K562 (cell line): ENCODE data around the gene EXOC3L1. TPM values are rescaled to one million over a fixed set of nuclear protein-coding genes. Genes with fewer than 3 reads are reported as not detected.

ENCODE experiments used
- ATAC-seq: fragments of 200-7000 bp; cut with Tn5 transposase; 3 replicates; pipeline ENCODE4 v1.9.1; 2020; ENCODE audit warnings: moderate library complexity
- BruUV-seq: library from RNA; stranded (reverse); fragments of 400-500 nt; replicated peaks from 2 replicates; lab custom pipeline; 2021; lab: Mats Ljungman, UMichigan
- CTCF ChIA-PET: fragments of 300-600 bp; formaldehyde crosslinking; extraction: SDS; loops from one replicate; lab custom pipeline; 2021; ENCODE audit warnings: low intra/inter-chr PET ratio; lab: Yijun Ruan, JAX
- POLR2A ChIA-PET: fragments of 300-600, 350-650 bp; sonication (Branson Sonifier 250); formaldehyde crosslinking; extraction: SDS; loops from one replicate; lab custom pipeline; 2021; ENCODE audit warnings: antibody characterized with exemption, inconsistent platforms; lab: Yijun Ruan, JAX
- DNase-seq, 4 experiments: peaks; one replicate each; pipeline versions ENCODE4 v3.0.0 to v3.0.0-alpha.2; 2011 to 2018; ENCODE audit warnings: low spot score in 3 of 4, mixed read lengths in 3 of 4; ENCODE audit errors: extremely low read depth in 1 of 4
- FAIRE-seq: peaks from 2 replicates; lab custom pipeline; 2011; peaks lifted over from hg19 to GRCh38; lab: Jason Lieb, UNC
- H2AFZ ChIP-seq: 2 replicates; pipeline ENCODE4 v1.6.0; 2011; ENCODE audit warnings: low read depth, low read length, control low read depth, inconsistent platforms
- H3K27ac ChIP-seq: fragments of 200-600 bp; 3 replicates; pipeline ENCODE4 v1.8.0; 2011; ENCODE audit warnings: low read depth, mild to moderate bottlenecking, control low read depth, inconsistent platforms, low read length, moderate library complexity, mixed read lengths; ENCODE audit errors: extremely low read depth
- H3K27me3 ChIP-seq, 2 experiments: fragments of 300-600 bp in 1 of 2; 2 replicates in 1 of 2; 3 replicates in 1 of 2; pipeline versions ENCODE4 v1.6.0 to v1.8.0; 2011; ENCODE audit warnings: inconsistent platforms in 2 of 2, low read length in 2 of 2, mild to moderate bottlenecking in 1 of 2, mixed read lengths in 1 of 2, moderate library complexity in 1 of 2; ENCODE audit not compliant: control insufficient read depth in 2 of 2, insufficient read depth in 2 of 2
- H3K36me3 ChIP-seq: fragments of 300-600 bp; 3 replicates; pipeline ENCODE4 v1.8.0; 2011; ENCODE audit warnings: mild to moderate bottlenecking, low read length, inconsistent platforms; ENCODE audit not compliant: control insufficient read depth, insufficient read depth
- H3K4me1 ChIP-seq, 2 experiments: fragments of 200-600 bp in 1 of 2; replicated peaks in 1 of 2; 2 replicates in 1 of 2; 3 replicates in 1 of 2; pipeline versions ENCODE4 v1.5.1 to v1.8.0; 2011; ENCODE audit warnings: inconsistent platforms in 2 of 2, low read length in 2 of 2, mild to moderate bottlenecking in 1 of 2, mixed read lengths in 1 of 2, moderate library complexity in 1 of 2; ENCODE audit not compliant: control insufficient read depth in 2 of 2, insufficient read depth in 2 of 2
- H3K4me2 ChIP-seq: 2 replicates; pipeline ENCODE4 v1.6.1; 2011; ENCODE audit warnings: low read length, control low read depth, inconsistent platforms, mixed read lengths; ENCODE audit not compliant: insufficient read depth
- H3K4me3 ChIP-seq: fragments of 200-600 bp; sonication (generic), shearing (Covaris generic); 2 replicates; pipeline ENCODE4 v1.5.1; 2016; ENCODE audit warnings: control low read depth, inconsistent platforms
- H3K79me2 ChIP-seq: fragments of 200-600 bp; 3 replicates; pipeline ENCODE4 v1.8.0; 2011; ENCODE audit warnings: low read length, inconsistent platforms; ENCODE audit not compliant: control insufficient read depth, insufficient read depth
- H3K9ac ChIP-seq, 2 experiments: 2 replicates each; pipeline versions ENCODE4 v1.6.0 to v1.6.1; 2011; ENCODE audit warnings: low read depth in 2 of 2, low read length in 2 of 2, control low read depth in 1 of 2, inconsistent platforms in 1 of 2, mild to moderate bottlenecking in 1 of 2, mixed read lengths in 1 of 2; ENCODE audit not compliant: insufficient read depth in 1 of 2
- H3K9me1 ChIP-seq: one replicate; pipeline ENCODE4 v1.6.0; 2011; ENCODE audit warnings: inconsistent platforms, mild to moderate bottlenecking, low read length, moderate library complexity; ENCODE audit not compliant: control insufficient read depth, insufficient read depth
- H3K9me3 ChIP-seq: replicated peaks from 2 replicates; pipeline ENCODE4 v1.5.1; 2011; ENCODE audit warnings: low read depth, low read length, inconsistent platforms; ENCODE audit not compliant: control insufficient read depth, insufficient read depth
- H4K20me1 ChIP-seq: replicated peaks from 2 replicates; pipeline ENCODE4 v1.6.1; 2011; ENCODE audit warnings: low read length, inconsistent platforms, mixed read lengths; ENCODE audit not compliant: control insufficient read depth, insufficient read depth
- BCL6 ChIP-seq: fragments of 250-450 bp; sonication (Bioruptor Pico); IDR thresholded peaks from 2 replicates; pipeline ENCODE4 v1.4.0; 2020
- CBFA2T2 ChIP-seq: fragments of 450-650 bp; conservative IDR thresholded peaks from 2 replicates; pipeline ENCODE4 v1.6.1; 2017; ENCODE audit warnings: mild to moderate bottlenecking
- COPS2 ChIP-seq: fragments of 450-650 bp; conservative IDR thresholded peaks from 2 replicates; pipeline ENCODE4 v1.6.1; 2016; ENCODE audit warnings: mild to moderate bottlenecking, moderate library complexity
- ELF1 ChIP-seq: fragments of 200-800 bp; sonication (Bioruptor generic); IDR thresholded peaks from 2 replicates; pipeline ENCODE4 v1.6.1; 2016; ENCODE audit warnings: missing genetic modification characterization, missing compliant biosample characterization
- NFIX ChIP-seq: fragments of 250-450 bp; sonication (Bioruptor Pico); IDR thresholded peaks from 2 replicates; pipeline ENCODE4 v1.4.0; 2020; ENCODE audit warnings: low read depth, mild to moderate bottlenecking, moderate library complexity
- NR3C1 ChIP-seq: sonication (generic); formaldehyde crosslinking; IDR thresholded peaks from 2 replicates; pipeline ENCODE4 v1.8.1; 2022; ENCODE audit warnings: missing genetic modification reagents
- NRF1 ChIP-seq, 2 experiments: fragments of 450-650 bp; IDR thresholded peaks in 1 of 2; conservative IDR thresholded peaks in 1 of 2; 2 replicates each; pipeline ENCODE4 v1.6.1; 2014; ENCODE audit warnings: mild to moderate bottlenecking in 2 of 2
- PHF21A ChIP-seq: fragments of 450-650 bp; IDR thresholded peaks from 2 replicates; pipeline ENCODE4 v1.6.1; 2017; ENCODE audit warnings: low read depth, borderline replicate concordance
- POLR2H ChIP-seq: IDR thresholded peaks from 2 replicates; pipeline ENCODE4 v1.6.1; 2016; ENCODE audit warnings: missing genetic modification characterization, low read depth, mild to moderate bottlenecking, control low read depth, missing compliant biosample characterization, moderate library complexity
- RFX1 ChIP-seq: fragments of 450-650 bp; IDR thresholded peaks from 2 replicates; pipeline ENCODE4 v1.6.1; 2016; ENCODE audit warnings: mild to moderate bottlenecking, moderate library complexity
- SMARCA4 ChIP-seq: fragments of 450-650 bp; IDR thresholded peaks from 2 replicates; pipeline ENCODE4 v1.6.1; 2016
- SMARCB1 ChIP-seq: IDR thresholded peaks from 2 replicates; pipeline ENCODE4 v1.6.1; 2011; ENCODE audit warnings: improper control_type of control experiment, low read depth; ENCODE audit not compliant: insufficient read length
- SMC3 ChIP-seq: conservative IDR thresholded peaks from 2 replicates; pipeline ENCODE4 v1.6.1; 2011; ENCODE audit warnings: low read depth, low read length, improper control_type of control experiment; ENCODE audit not compliant: insufficient read depth
- U2AF1 ChIP-seq: fragments of 200-400 bp; formaldehyde crosslinking; optimal IDR thresholded peaks from 2 replicates; pipeline ENCODE3; 2017; ENCODE audit warnings: mild to moderate bottlenecking, low read depth, low read length, moderate library complexity
- ZNF282 ChIP-seq: sonication (generic); formaldehyde crosslinking; IDR thresholded peaks from 2 replicates; pipeline ENCODE4 v1.8.1; 2023; ENCODE audit warnings: missing genetic modification reagents
- ZNF316 ChIP-seq: fragments of 450-650 bp; IDR thresholded peaks from 2 replicates; pipeline ENCODE4 v1.6.1; 2016
- ZNF586 ChIP-seq: fragments of 450-650 bp; formaldehyde crosslinking; conservative IDR thresholded peaks from 2 replicates; pipeline ENCODE4 v1.4.0; 2020; ENCODE audit warnings: mild to moderate bottlenecking, moderate library complexity
- WGBS: fragments of 100-300 bp; shearing (Covaris generic); methylation state at CpG from one replicate; pipeline ENCODE4 v1.1.6; 2016; ENCODE audit warnings: low coverage, mixed read lengths; ENCODE audit not compliant: insufficient coverage; ENCODE audit errors: missing lambda C conversion rate; 5-methylcytosine and 5-hydroxymethylcytosine counted together
- in situ Hi-C: fragments of 300-500 bp; cut with MboI; formaldehyde crosslinking; loops from 4 replicates; pipeline ENCODE4 v1.15.0; 2018; ENCODE audit warnings: inconsistent platforms, mixed read lengths
- intact Hi-C: fragments of 100-400 bp; cut with micrococcal nuclease; formaldehyde crosslinking; loops from 2 replicates; pipeline ENCODE4 v1.14.2; 2022
- polyA plus RNA-seq, 8 experiments: library from polyadenylated mRNA; depleted of rRNA in 4 of 8; stranded (reverse) in 5 of 8; unstranded in 3 of 8; fragments of >200 nt; fragmentation: Nextera tagmentation in 2 of 8; fragmentation: Illumina TruSeq in 1 of 8; extraction: Ambion mirVana in 2 of 8; extraction: Trizol in 1 of 8; gene quantifications; 2 replicates each; pipeline versions ENCODE4 v1.2.1 to v1.2.3, GENCODE V29; 2011 to 2014; ENCODE audit warnings: inconsistent platforms in 1 of 8, missing spikeins in 1 of 8
- total RNA-seq, 7 experiments: library from RNA; depleted of rRNA in 6 of 7; stranded (reverse); fragments of >200 nt in 6 of 7; fragmentation: Illumina TruSeq in 2 of 7; extraction: Trizol in 2 of 7; gene quantifications; 2 replicates each; pipeline versions ENCODE4 v1.2.1 to v1.2.3, GENCODE V29; 2011 to 2021; ENCODE audit warnings: low replicate concordance in 1 of 7
- TF ChIP-seq, protein P1 (sequence below), 3 experiments: IDR thresholded peaks in 2 of 3; conservative IDR thresholded peaks in 1 of 3; 2 replicates each; pipeline ENCODE4 v1.5.1; 2011 to 2012; ENCODE audit warnings: low read length in 3 of 3, mild to moderate bottlenecking in 3 of 3, control low read depth in 2 of 3, improper control_type of control experiment in 1 of 3, inconsistent platforms in 1 of 3, low read depth in 1 of 3, mixed read lengths in 1 of 3, moderate library complexity in 1 of 3; ENCODE audit not compliant: insufficient read depth in 2 of 3
- TF ChIP-seq, protein P2 (sequence below): fragments of 200-800 bp; sonication (Bioruptor generic); IDR thresholded peaks from 2 replicates; pipeline ENCODE4 v1.6.1; 2017; ENCODE audit warnings: missing genetic modification characterization, missing compliant biosample characterization
- TF ChIP-seq, protein P3 (sequence below), 2 experiments: fragments of 450-650 bp in 1 of 2; sonication (generic) in 1 of 2; formaldehyde crosslinking in 1 of 2; IDR thresholded peaks in 1 of 2; conservative IDR thresholded peaks in 1 of 2; 2 replicates each; pipeline versions ENCODE4 v1.6.1 to v1.8.1; 2016 to 2023; ENCODE audit warnings: mild to moderate bottlenecking in 2 of 2, moderate library complexity in 2 of 2, inconsistent platforms in 1 of 2, missing genetic modification reagents in 1 of 2

EXOC3L1 gene
- total and polyA plus RNA-seq, 9 of the 15 experiments (the other 6 are each of a cell fraction or from before 2014, with no cell fraction given): 0.08 TPM; not detected in 8

DNA sequence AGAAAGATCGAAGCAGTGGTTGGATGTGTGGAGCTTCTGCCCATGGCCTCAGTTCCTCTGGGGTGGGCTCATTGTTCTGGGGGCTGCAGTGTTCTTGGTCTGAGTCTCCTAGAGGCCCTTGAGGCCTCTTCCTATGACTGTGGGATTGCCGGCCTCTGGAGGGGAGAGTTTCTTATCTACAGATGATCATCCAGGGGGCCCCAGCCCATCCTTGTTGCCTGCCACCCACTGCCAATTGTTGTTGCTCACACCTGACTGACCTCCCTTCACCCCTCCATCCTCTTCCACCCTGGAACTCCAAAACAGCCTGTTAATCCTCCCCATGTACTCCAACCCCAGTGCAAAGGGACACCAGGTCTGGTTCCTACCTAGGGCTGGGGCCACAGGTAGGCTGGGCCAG lies 45.0 kb downstream of the EXOC3L1 start:
- peaks cover 89% of the 10 kb centered on the region for H3K36me3 ChIP-seq
- DNase-seq (no peak), FAIRE-seq (no peak), ATAC-seq (no peak)
- intact Hi-C loops (no loop called here), in situ Hi-C loops (no loop called here)
- CTCF ChIA-PET: interaction anchor here (0.6 kb wide), 1 partner anchor 333 kb away, joined by 5 read pairs; no protein-coding TSS in a partner anchor
- H4K20me1 ChIP-seq: no peaks in the 10 kb centered on the region
- 80% methylated on average over 2 of the region's 2 CpGs for WGBS
- H2AFZ ChIP-seq: no peak overlapping the region
- peaks cover 0 to 8% of the 10 kb centered on the region in 2 experiments; a peak in 1 of 5 replicates for H3K4me1 ChIP-seq
- H3K4me2 ChIP-seq: no peak overlapping the region
- BruUV-seq: no TSS peak
- TF ChIP-seq SMARCB1 (no peak), RFX1 (no peak), NRF1 (conservative IDR thresholded peaks at IDR 0.05 in 1 of 2, IDR thresholded peaks at IDR 0.05 in 1 of 2) (no peak), BCL6 (CRISPR knock-in tag) (no peak), PHF21A (no peak), U2AF1 (no peak), COPS2 (no peak), ZNF282 (CRISPR knock-in tag) (no peak), NFIX (CRISPR knock-in tag) (no peak), POLR2H (tag) (no peak), NR3C1 (CRISPR knock-in tag) (no peak), SMC3 (no peak), CBFA2T2 (no peak), SMARCA4 (no peak), ZNF316 (no peak), ELF1 (tag) (no peak), ZNF586 (CRISPR knock-in tag) (no peak)
- TF ChIP-seq, protein P1, sequence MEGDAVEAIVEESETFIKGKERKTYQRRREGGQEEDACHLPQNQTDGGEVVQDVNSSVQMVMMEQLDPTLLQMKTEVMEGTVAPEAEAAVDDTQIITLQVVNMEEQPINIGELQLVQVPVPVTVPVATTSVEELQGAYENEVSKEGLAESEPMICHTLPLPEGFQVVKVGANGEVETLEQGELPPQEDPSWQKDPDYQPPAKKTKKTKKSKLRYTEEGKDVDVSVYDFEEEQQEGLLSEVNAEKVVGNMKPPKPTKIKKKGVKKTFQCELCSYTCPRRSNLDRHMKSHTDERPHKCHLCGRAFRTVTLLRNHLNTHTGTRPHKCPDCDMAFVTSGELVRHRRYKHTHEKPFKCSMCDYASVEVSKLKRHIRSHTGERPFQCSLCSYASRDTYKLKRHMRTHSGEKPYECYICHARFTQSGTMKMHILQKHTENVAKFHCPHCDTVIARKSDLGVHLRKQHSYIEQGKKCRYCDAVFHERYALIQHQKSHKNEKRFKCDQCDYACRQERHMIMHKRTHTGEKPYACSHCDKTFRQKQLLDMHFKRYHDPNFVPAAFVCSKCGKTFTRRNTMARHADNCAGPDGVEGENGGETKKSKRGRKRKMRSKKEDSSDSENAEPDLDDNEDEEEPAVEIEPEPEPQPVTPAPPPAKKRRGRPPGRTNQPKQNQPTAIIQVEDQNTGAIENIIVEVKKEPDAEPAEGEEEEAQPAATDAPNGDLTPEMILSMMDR (IDR thresholded peaks at IDR 0.05 in 2 of 3, conservative IDR thresholded peaks at IDR 0.05 in 1 of 3; ENCODE audit: insufficient read depth in 2 of 3, low read depth in 1 of 3, low read length in 3 of 3): no peak
- TF ChIP-seq, protein P2, sequence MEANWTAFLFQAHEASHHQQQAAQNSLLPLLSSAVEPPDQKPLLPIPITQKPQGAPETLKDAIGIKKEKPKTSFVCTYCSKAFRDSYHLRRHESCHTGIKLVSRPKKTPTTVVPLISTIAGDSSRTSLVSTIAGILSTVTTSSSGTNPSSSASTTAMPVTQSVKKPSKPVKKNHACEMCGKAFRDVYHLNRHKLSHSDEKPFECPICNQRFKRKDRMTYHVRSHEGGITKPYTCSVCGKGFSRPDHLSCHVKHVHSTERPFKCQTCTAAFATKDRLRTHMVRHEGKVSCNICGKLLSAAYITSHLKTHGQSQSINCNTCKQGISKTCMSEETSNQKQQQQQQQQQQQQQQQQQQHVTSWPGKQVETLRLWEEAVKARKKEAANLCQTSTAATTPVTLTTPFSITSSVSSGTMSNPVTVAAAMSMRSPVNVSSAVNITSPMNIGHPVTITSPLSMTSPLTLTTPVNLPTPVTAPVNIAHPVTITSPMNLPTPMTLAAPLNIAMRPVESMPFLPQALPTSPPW (CRISPR knock-in tag): no peak
- TF ChIP-seq, protein P3, sequence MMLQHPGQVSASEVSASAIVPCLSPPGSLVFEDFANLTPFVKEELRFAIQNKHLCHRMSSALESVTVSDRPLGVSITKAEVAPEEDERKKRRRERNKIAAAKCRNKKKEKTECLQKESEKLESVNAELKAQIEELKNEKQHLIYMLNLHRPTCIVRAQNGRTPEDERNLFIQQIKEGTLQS (IDR thresholded peaks at IDR 0.05): no peak
- TF ChIP-seq, protein P3 (CRISPR knock-in tag; conservative IDR thresholded peaks at IDR 0.05): no peak
- no peak overlapping the region for H3K4me3 ChIP-seq
- no peak overlapping the region for H3K27ac ChIP-seq
- no peak overlapping the region for H3K9ac ChIP-seq
- H3K27me3 ChIP-seq: no peaks in the 10 kb centered on the region
- no peaks in the 10 kb centered on the region for H3K9me3 ChIP-seq
- H3K79me2 ChIP-seq: no peaks in the 10 kb centered on the region
- no peaks in the 10 kb centered on the region for H3K9me1 ChIP-seq
- POLR2A ChIA-PET: interaction anchor here (0.6 to 1.2 kb wide), 2 partner anchors 8 to 12 kb away, joined by 3 read pairs; no protein-coding TSS in a partner anchor
